Gastroesophageal sphincter (tissue), 3 donors: ENCODE data around the gene F2R.

ENCODE experiments used
- CTCF ChIP-seq, 4 experiments: fragments of 200-600 bp in 2 of 4; fragments of 450-650 bp in 2 of 4; sonication (generic) in 1 of 4; IDR thresholded peaks; one replicate each; pipeline ENCODE4 v1.5.1; 2017 to 2019; ENCODE audit warnings: antibody characterized with exemption in 4 of 4, mild to moderate bottlenecking in 2 of 4, moderate library complexity in 2 of 4
- POLR2A ChIP-seq, 2 donors: fragments of 450-650 bp; IDR thresholded peaks; one replicate each; pipeline ENCODE4 v1.6.1; 2017; ENCODE audit warnings: antibody characterized with exemption in 2 of 2, mild to moderate bottlenecking in 2 of 2, moderate library complexity in 1 of 2
- POLR2AphosphoS5 ChIP-seq: sonication (generic); formaldehyde crosslinking; IDR thresholded peaks from one replicate; pipeline ENCODE4 v1.6.1; 2017; ENCODE audit warnings: antibody characterized with exemption

DNA sequence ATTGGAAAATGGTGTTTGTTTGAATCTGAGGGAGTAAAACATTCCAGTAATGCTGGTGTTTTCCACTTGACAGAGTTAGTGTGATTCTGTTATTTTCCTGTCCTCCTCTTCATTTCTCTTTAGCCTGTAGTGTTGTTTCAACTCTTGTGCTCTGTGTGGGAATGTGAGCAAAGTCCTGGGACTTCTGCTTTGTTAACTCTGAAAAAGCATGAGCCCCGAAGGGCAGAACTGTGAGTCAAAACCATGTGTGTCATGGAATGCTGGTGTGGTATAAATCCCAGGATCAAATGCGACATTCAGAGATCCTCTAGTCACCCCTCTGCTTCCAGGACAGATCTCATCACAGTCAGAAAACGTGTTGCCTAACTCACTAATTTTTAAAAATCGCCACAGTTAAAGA lies 8.9 kb downstream of the F2R start:
- no peak for TF ChIP-seq CTCF (IDR thresholded peaks at IDR 0.05)
- no peak for TF ChIP-seq POLR2A (IDR thresholded peaks at IDR 0.05)
- no peak for TF ChIP-seq POLR2AphosphoS5
